CD4-positive, alpha-beta T cell treated with Interleukin-4 for 1 hour (primary cell): Measurements from ENCODE around the gene PLGLB2.
"Not testable (repeated sequence)": the region's sequence is repeated elsewhere in the genome, so short reads cannot be mapped to it uniquely, and the experiment has no call there.

Experiments
- DNase-seq, 2 donors: peaks; one replicate each; pipeline ENCODE4 v3.0.0-alpha.2; 2020 to 2022

Gene PLGLB2

GRCh38 chr2:87747791-87748190 lies at the start of gene PLGLB2:
Gene PLGLB2, plus strand, starts transcription at chr2:87748087. Its CDS starts 67 bp downstream, at chr2:87748154.
- DNase-seq: not testable (repeated sequence)

- DNase-seq: not testable (repeated sequence)
Measured at GRCh38 chr2:87704572-87705323, 43.1 kb upstream of the PLGLB2 start.

DNA sequence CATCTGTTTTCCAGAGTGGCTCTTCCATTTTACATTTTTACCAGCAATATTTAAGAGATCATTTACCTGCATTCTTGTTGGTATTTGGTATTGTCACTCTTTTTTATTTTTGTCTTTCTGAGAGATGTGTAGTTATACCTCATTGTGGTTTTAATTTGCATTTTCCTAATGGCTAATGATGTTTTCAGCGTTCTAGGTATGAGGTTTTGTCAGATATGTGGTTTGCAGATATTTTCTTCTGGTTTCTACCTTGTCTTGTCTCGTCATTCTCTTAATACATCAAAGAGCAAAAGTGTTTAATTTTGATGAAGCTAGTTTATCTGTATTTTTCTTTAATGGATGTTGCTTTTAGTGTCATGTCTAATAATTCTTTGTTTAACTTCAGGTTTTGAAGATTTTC lies 39.5 kb upstream of the PLGLB2 start:
- not testable (repeated sequence) for DNase-seq

- DNase-seq: not testable (repeated sequence)
Measured at GRCh38 chr2:87727940-87728599, 19.8 kb upstream of the PLGLB2 start.

- not testable (repeated sequence) for DNase-seq
Measured at GRCh38 chr2:87740928-87741327, 7.0 kb upstream of the PLGLB2 start.

DNA sequence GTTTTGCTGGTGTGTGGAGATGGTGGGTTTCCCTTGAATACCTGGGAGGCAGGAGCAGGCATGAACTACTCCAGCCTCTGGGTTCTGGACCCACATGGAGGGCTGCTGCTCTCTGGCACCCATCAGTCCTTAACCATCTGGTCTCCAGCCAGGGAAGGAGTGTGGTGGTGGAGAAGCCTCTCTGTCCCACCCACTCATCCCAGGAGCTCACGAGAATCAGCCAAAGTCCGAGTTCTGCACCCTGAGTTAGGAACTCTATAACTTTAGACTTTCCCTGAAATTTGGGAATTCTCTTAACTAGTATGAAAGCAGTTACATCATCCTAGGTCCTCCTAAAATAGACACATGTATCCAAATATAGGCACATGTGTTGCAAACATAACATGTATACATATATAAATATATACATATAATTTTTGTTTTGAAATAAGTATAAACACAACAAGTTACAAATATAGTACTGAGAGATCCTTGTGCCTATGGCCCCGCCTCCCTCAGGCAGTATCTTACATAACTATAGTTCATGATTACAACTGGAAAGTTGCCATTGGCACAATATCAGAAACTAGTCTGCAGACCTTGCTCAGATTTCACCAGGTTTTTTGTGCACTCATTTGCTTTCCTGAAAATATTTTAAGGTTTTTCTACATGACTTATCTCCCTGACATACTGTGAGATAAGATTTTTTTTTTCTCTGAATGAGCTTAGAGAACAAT lies 5.3 kb upstream of the PLGLB2 start:
- DNase-seq: not testable (repeated sequence)

GRCh38 chr2:87743638-87744037 lies 4.2 kb upstream of the PLGLB2 start:
- not testable (repeated sequence) for DNase-seq

- DNase-seq: not testable (repeated sequence)
Measured at GRCh38 chr2:87745353-87745951, 2.4 kb upstream of the PLGLB2 start.

- not testable (repeated sequence) for DNase-seq
Measured at GRCh38 chr2:87748524-87748923, 637 bp downstream of the PLGLB2 start.

DNA sequence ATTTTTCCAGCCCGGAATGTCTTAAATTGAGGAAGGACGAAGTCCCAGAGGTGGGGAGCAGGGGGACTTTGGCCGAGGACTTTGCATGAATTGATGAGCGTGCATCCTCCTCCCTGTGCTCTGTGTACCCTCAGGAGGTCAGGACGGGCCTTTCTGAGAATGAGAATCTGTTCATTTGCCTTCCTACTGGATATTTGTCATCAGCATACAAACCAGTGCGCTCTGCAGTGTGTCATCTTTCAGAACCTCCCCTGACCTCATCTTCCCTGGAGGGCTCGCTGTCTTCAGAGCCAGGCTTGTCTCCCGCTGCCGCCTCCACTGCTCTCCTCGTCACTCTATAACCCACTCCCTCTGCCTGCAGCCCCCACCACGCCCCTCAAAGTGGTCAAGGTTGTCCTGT lies 2.7 kb downstream of the PLGLB2 start:
- DNase-seq: not testable (repeated sequence)

GRCh38 chr2:87754759-87755158 lies 6.9 kb downstream of the PLGLB2 start:
- not testable (repeated sequence) for DNase-seq
